Stimulated activated CD8-positive, alpha-beta memory T cell treated with anti-CD3 and anti-CD28 coated beads, Interleukin-15, amount 100 ng/mL, for 24 hours (primary cell): ENCODE measurements around the gene TUBB4B.
A peak's percentile ranks its signal among the peaks of the same experiment; 100 is the strongest.
"Not testable (repeated sequence)": the region's sequence is repeated elsewhere in the genome, so short reads cannot be mapped to it uniquely, and the experiment has no call there.

Experiments
- DNase-seq: peaks from one replicate; pipeline ENCODE4 v3.0.0-alpha.2; 2020; ENCODE audit warnings: low read depth

Gene TUBB4B

DNA sequence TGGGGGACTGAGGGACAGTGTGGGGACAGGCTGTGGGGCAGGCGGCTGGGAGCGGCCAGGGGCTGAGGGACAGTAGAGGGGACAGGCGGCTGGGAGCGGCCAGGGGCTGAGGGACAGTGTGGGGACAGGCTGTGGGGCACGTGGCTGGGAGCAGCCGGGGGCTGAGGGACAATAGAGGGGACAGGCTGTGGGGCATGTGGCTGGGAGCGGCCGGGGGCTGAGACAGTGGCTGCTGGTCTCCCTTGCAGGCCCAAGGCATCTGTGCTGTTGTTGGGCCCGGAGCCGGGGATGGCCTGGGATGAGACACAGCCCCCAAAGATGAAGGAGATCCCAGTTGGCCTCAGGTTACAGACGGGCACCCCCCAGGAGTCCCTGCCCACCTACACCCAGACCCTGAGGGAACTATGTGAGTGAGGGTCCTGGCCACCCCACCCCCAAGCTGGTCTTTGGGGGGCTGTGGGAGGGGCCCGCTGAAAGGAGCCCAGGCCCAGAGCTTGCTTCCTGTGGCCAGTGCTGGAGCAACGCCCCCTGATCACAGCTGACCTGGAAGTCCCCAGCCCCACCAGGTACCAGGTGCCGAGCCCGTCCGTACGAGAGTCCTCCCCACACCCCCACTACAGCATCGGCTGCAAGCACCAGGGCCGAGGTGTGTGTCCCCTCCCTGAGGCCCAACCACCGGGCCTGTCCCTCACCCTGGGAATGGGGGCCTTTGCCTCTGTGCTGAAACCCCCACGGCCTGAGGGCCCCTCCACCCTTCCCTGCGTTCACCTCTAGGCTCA, 10.6 kb downstream of the TUBB4B start:
- no peak for DNase-seq

DNA sequence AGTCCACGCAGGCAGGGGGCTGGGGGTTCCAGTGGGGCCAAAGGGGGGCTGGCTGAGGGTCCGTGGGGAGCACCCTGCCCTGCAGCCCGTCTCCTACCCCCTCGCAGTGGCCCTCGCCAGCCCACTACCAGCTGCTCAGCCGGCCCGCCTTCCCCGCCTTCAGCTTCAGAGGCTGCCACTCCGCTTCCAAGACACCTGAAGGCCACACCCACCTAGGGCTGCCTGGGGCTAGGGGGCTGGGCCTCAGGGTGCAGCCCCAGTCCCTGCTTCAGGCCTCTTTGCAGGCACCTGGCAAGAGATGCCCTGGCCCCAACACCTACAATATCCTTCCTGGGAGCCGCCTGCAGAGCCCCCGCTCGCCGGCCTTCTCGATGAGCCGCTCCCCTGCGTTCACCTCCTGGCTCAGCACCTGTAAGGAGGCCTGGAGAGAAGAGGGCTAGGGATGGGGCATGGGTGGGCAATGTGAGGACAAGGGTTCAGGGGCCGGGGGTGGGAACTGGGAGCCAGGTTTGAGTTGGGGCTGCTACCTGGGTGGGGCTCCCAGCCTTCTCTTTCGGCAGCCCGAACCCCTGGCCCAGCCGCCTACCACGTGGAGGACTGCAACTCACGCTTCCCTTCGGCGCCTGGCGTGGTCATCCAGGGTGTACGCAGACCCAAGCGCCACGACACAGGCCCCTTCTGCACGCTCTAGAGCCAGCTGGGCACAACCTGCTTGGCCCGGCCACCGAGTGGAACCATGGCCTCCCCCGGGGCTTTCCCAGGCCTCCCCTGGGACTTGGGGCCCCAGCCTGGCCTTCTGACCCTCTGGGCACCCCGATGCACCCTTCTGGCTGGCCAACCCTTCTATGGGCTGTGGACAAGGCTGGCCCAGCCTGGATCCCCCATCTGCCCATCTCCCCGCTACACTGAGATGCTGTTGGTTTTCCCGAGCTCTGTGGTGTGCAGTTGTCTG, 11.7 kb downstream of the TUBB4B start:
- no peak for DNase-seq

DNA sequence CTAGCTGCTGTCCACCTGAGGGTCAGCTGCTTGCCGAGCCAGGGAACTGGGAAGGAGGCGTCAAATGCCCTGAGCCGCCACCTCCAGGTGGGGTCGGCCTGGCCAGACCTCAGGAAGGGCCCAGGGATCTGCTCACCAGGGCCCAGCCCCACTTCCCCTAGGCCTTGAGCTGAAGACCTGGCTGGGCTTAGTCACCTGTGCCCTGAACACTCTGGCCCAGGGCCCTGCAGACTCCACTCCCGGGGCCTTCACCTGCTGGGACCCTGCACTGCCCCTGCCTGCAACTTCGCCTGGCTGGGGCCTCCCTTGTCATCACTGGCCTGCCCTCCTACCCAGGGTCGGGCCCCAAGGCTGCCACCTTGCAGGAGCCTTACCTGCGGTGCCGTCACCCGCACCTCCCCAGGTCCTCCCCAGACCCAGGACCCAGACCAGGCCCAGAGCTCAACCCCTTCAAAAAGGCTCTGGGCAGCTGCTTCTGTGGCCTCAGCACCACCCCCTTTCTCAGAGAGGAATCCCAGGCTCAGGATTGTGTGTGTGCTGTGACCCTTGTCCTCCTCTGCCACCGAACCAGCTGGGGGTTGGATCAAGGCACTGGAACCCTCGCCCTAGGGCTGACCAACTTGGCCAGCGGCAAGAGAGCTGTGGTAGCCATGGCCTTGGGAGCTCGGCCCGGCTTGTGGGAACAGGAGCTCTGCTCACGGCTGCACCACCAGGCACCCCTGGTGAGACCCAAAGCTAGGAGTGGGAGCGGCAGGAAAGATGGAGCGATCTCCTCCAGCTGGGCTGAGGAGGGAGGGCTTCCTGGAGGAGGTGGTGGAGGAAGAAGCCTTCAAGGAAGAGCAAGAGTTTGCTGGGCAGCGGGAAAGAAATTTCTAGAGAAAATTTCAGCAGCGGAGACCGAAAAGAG, 12.9 kb downstream of the TUBB4B start:
- DNase-seq = no peak

GRCh38 chr9:137254624-137255447, 13.7 kb downstream of the TUBB4B start, which contains the start of gene NELFB:
TSS of gene NELFB (plus strand) at chr9:137255327.
- DNase-seq = peak; percentile 99

DNA sequence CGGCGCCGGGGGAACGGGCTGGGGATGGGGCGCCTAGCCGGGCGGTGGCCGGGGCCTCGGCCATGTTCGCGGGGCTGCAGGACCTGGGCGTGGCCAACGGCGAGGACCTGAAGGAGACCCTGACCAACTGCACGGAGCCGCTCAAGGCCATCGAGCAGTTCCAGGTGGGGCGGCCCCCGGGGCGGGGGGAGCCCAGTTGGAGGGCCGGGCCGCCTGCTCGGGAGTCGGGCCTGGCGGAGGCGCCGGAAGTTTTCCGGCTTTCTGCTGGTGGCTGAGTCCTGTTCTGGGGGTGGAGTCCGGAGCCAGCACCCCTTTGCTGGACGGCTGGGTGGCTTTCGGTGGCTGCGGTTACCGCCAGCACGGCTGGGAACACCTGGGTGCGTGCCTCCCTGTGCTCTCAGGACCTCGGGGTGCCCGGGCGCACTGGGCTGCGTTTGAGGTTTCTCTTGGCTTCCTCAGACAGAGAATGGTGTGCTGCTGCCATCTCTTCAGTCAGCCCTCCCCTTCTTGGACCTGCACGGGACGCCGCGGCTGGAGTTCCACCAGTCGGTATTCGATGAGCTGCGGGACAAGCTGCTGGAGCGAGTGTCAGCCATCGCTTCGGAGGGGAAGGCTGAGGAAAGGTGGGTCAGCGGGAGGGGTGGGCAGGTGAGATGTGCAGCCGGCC, 14.5 kb downstream of the TUBB4B start:
- DNase-seq = no peak

DNA sequence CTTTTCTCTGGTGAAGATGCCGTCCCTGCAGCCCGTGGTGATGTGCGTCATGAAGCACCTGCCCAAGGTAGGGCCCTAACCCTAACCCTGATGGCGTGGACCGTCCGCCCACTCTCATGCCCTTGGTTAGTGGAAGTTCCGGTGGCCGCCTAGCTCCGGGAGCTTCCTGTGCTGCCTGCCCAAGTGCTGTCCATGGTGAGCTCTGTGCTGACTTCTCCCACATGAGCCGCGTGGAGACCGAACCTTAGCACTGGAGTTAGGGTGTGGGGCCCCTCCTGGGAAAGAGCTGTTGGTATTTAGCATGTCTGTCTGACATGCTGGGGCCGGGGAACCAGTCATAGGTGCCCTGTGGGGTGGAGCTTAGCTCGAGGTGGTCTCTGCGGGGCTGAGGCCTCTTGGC, 15.3 kb downstream of the TUBB4B start:
- no peak for DNase-seq

DNA sequence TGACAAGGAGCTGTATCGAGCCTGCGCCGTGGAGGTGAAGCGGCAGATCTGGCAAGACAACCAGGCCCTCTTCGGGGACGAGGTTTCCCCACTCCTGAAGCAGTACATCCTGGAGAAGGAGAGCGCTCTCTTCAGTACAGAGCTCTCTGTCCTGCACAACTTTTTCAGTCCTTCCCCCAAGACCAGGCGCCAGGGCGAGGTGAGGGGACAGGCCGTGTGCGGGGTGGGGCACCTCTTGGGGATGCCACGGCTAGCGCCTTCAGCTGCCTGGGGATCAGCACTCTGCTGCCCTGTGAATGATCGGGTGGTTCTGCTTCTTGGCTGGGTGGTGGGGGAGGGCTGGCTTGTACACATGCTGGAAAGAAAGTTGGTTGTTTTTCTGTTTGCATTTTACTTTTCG, 15.8 kb downstream of the TUBB4B start:
- DNase-seq = no peak

DNA sequence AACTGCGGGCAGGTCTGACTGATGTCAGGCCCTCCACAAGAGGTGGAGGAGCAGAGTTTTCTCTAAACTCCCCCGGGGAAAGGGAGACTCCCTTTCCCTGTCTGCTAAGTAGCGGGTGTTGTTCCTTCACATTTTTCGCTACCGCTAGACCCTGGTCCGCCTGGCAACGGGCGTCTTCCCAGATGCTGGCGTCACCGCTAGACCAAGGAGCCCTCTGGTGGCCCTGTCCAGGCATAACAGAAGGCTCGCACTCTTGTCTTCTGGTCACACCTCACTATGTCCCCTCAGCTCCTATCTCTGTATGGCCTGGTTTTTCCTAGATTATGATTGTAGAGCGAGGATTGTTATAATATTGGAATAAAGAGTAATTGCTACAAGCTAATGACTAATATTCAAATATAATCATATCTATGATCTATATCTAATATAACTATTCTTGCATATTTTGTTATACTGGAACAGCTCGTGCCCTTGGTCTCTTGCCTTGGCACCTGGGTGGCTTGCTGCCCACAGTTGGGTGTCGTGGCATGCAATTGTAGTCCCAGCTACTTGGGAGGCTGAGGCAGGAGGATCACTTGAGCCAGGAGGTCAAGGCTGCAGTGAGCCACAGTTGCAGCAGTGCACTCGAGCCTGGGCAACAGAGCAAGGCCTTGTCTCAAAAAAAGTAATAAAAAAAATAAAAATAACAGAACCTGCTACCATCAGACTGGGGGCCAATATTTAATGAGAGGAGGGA, 21.3 kb downstream of the TUBB4B start:
- not testable (repeated sequence) for DNase-seq

- DNase-seq = no peak
Measured at GRCh38 chr9:137262909-137263285, 21.8 kb downstream of the TUBB4B start.

- no peak for DNase-seq
Measured at GRCh38 chr9:137263506-137263905, 22.4 kb downstream of the TUBB4B start.

DNA sequence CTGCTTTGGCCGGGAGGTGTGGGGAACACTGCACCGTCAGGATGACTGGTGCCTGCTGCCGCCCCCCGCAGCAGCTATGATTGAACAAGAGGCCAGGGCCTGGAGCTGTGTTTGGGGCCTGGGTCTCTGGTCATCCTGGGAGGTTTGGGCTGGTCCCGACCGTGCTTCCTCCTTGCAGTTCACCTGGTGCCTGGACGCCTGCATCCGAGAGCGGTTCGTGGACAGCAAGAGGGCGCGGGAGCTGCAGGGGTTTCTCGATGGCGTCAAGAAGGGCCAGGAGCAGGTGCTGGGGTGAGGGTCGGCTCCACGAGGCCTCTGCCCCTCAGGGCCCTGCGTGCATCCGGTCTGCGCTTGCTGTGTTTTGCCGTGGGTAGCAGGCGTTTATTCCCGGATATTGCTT, 23.0 kb downstream of the TUBB4B start:
- DNase-seq = no peak

- DNase-seq = no peak
Measured at GRCh38 chr9:137265496-137266161, 24.5 kb downstream of the TUBB4B start.

DNA sequence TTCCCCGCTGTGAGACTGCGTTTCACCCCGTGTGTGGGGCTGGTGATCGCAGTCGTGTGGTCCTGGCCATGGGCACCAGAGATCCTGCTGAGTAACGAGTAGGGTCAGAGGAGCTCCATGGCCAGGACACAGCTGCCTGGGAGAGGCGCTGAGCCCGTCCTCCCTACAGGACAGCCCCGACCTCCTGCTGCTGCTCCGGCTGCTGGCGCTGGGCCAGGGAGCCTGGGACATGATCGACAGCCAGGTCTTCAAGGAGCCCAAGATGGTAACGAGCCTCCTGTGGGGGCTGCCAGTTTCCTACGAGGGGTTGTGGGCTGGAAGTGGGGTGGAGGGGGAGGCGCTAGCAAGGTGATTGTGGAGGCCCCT, 25.1 kb downstream of the TUBB4B start:
- DNase-seq = no peak

DNA sequence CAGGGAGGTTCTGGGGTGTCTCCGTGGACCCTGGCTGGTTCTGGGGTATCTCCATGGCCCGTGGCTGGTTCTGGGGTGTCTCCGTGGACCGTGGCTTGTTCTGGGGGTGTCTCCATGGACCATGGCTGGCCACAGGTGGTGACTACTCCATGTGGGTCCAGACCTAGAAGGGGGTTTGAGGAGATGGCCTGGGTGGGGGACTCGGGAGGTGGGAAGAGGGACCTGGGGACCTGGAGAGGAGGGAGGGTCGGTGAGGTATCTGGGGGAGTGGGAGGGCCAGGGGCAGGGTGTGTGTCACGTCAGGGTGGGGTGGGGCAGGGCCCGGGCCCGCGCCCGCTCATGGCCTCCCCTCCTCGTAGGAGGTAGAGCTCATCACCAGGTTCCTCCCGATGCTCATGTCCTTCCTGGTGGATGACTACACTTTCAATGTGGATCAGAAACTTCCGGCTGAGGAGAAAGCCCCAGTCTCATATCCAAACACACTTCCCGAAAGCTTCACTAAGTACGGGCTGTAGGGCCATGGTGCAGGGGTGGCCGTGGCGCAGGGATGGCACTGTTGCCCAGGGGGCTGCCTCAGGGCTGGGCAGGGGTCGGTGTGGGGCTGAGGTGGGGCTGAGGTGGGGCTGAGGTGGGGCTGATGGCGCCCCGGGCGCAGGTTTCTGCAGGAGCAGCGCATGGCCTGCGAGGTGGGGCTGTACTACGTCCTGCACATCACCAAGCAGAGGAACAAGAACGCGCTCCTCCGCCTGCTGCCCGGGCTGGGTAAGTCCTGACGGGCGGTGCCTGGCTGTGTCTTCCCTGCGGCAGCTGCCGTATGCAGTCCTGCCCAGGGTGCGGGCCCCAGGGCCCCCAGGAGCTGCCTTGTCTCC, 25.7 kb downstream of the TUBB4B start:
- no peak for DNase-seq

DNA sequence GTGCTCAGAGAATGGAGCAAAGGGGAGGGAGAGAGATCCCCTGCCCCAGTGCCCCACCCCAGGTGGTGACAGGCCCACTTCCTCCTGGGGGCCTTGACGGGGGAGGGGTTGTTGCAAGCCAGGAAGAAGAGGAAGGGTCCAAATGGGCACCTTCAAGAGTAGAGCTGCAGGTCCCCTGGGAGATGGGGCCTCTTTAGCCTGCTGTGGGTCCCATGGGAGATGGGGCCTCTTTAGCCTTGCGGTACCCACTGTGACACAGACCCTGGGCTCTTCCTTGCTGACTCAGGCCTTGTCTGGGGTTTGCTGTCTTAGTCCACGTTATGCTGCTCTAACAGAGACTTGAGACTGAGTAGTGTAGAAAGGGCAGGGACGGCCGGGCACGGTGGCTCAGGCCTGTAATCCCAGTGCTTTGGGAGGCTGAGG, 26.9 kb downstream of the TUBB4B start:
- DNase-seq = no peak

- no peak for DNase-seq
Measured at GRCh38 chr9:137268538-137269201, 27.6 kb downstream of the TUBB4B start.

DNA sequence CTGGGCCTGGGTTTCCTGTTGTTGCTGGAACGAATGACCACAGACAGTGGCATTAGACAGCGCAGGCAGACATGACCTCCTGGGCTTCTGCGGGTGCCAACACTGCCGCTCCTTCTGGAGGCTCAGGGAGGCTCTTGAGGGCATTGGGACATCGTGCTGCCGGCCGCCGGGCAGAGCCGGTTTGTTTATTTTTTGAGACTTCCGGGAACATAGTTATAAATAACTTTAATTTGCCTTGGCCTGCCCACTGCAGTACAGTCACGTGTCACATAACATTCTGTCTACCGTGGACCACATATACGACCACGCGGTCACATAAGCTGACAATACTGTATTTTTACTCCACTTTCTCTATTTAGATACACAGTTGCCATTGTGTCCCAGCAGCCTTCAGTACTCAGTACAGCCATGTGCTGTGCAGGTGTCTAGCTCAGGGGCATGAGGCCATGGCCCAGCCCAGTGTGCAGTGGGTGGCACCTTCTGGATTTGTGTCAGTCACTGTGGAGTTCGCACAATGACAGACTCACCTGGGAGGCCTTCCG, 28.2 kb downstream of the TUBB4B start:
- DNase-seq = no peak
